Measurements from ENCODE around the gene ABCD4. TPM values are rescaled to one million over a fixed set of nuclear protein-coding genes. Genes with fewer than 3 reads are reported as not detected.

Gene ABCD4
- polyA plus RNA-seq, 1 donor (not counting 4 experiments of a cell fraction or from before 2014, with no cell fraction given) = 12.9 TPM

GRCh38 chr14:74350211-74350927, 47.6 kb upstream of the ABCD4 start:
- FAIRE-seq = no peak
- H3K4me2 ChIP-seq (ENCODE audit: control insufficient read depth, extremely low read depth, insufficient read depth, low read depth, low read length) = no peak overlapping the region
- no peaks in the 10 kb centered on the region for H3K36me3 ChIP-seq (ENCODE audit: control insufficient read depth in 2 of 2, extremely low read depth in 1 of 2, insufficient read depth in 2 of 2, low read length in 2 of 2)
- no peak overlapping the region for H2AFZ ChIP-seq (ENCODE audit: control insufficient read depth, low read length)
- dilution Hi-C loops (cut with MboI; ENCODE audit: extremely low pct_ligation_motif_present, low sequenced_read_pairs) = no loop called here
- no peak for TF ChIP-seq EZH2 (IDR thresholded peaks at IDR 0.05; ENCODE audit: low read length)
- no peak for TF ChIP-seq CTCF (optimal IDR thresholded peaks at IDR 0.05 in 1 of 3, IDR thresholded peaks at IDR 0.05 in 1 of 3, conservative IDR thresholded peaks at IDR 0.05 in 1 of 3; ENCODE audit: extremely low read depth in 1 of 3, insufficient read depth in 2 of 3, low read length in 3 of 3)
- no peaks in the 10 kb centered on the region for H3K9me1 ChIP-seq (ENCODE audit: control insufficient read depth, extremely low read depth, insufficient read depth, low read length)
- peaks cover 19% of the 10 kb centered on the region for H3K27me3 ChIP-seq (ENCODE audit: control insufficient read depth, extremely low read depth, insufficient read depth, low read length)
- no peak overlapping the region for H3K4me3 ChIP-seq (ENCODE audit: control insufficient read depth in 2 of 3, extremely low read depth in 1 of 3, insufficient read depth in 2 of 3, low read depth in 1 of 3, low read length in 3 of 3)
- no peaks in the 10 kb centered on the region for H3K9me3 ChIP-seq (ENCODE audit: control insufficient read depth, low read depth, low read length)
- no peaks in the 10 kb centered on the region for H3K4me1 ChIP-seq (ENCODE audit: control insufficient read depth, extremely low read depth, insufficient read depth, low read length)
- no peak overlapping the region for H3K27ac ChIP-seq (ENCODE audit: control insufficient read depth, insufficient read depth, low read length)
- H4K20me1 ChIP-seq (ENCODE audit: control insufficient read depth, extremely low read depth, insufficient read depth, low read length) = no peaks in the 10 kb centered on the region
- no peaks in the 10 kb centered on the region for H3K79me2 ChIP-seq (ENCODE audit: control insufficient read depth, insufficient read depth, low read length)
- no peak overlapping the region for H3K9ac ChIP-seq (ENCODE audit: control insufficient read depth, extremely low read depth, insufficient read depth, low read length)
- no peak for DNase-seq (ENCODE audit: low read depth, low spot score)

GRCh38 chr14:74349757-74350156, 47.0 kb upstream of the ABCD4 start:
- no peaks in the 10 kb centered on the region for H4K20me1 ChIP-seq (ENCODE audit: control insufficient read depth, extremely low read depth, insufficient read depth, low read length)
- FAIRE-seq (no peak), DNase-seq (ENCODE audit: low read depth, low spot score) (no peak)
- H3K27ac ChIP-seq (ENCODE audit: control insufficient read depth, insufficient read depth, low read length) = no peak overlapping the region
- H3K9me3 ChIP-seq (ENCODE audit: control insufficient read depth, low read depth, low read length) = no peaks in the 10 kb centered on the region
- dilution Hi-C loops (cut with MboI; ENCODE audit: extremely low pct_ligation_motif_present, low sequenced_read_pairs) = no loop called here
- H3K4me3 ChIP-seq (ENCODE audit: control insufficient read depth in 2 of 3, extremely low read depth in 1 of 3, insufficient read depth in 2 of 3, low read depth in 1 of 3, low read length in 3 of 3) = no peak overlapping the region
- no peaks in the 10 kb centered on the region for H3K4me1 ChIP-seq (ENCODE audit: control insufficient read depth, extremely low read depth, insufficient read depth, low read length)
- no peaks in the 10 kb centered on the region for H3K79me2 ChIP-seq (ENCODE audit: control insufficient read depth, insufficient read depth, low read length)
- no peaks in the 10 kb centered on the region for H3K9me1 ChIP-seq (ENCODE audit: control insufficient read depth, extremely low read depth, insufficient read depth, low read length)
- H3K36me3 ChIP-seq (ENCODE audit: control insufficient read depth in 2 of 2, extremely low read depth in 1 of 2, insufficient read depth in 2 of 2, low read length in 2 of 2) = no peaks in the 10 kb centered on the region
- no peak overlapping the region for H3K9ac ChIP-seq (ENCODE audit: control insufficient read depth, extremely low read depth, insufficient read depth, low read length)
- H3K4me2 ChIP-seq (ENCODE audit: control insufficient read depth, extremely low read depth, insufficient read depth, low read depth, low read length) = no peak overlapping the region
- TF ChIP-seq EZH2 (IDR thresholded peaks at IDR 0.05; ENCODE audit: low read length) (no peak), CTCF (optimal IDR thresholded peaks at IDR 0.05 in 1 of 3, IDR thresholded peaks at IDR 0.05 in 1 of 3, conservative IDR thresholded peaks at IDR 0.05 in 1 of 3; ENCODE audit: extremely low read depth in 1 of 3, insufficient read depth in 2 of 3, low read length in 3 of 3) (no peak)
- H3K27me3 ChIP-seq (ENCODE audit: control insufficient read depth, extremely low read depth, insufficient read depth, low read length) = peaks cover 19% of the 10 kb centered on the region
- no peak overlapping the region for H2AFZ ChIP-seq (ENCODE audit: control insufficient read depth, low read length)
